Stimulated activated CD4-positive, alpha-beta T cell treated with anti-CD3 and anti-CD28 coated beads, Interleukin-1b, Interleukin-23, amount 100 ng/mL, for 4 hours (primary cell): Measurements from ENCODE around the gene NTM.

Experiments
- DNase-seq, 2 donors: peaks; one replicate each; pipeline ENCODE4 v3.0.0-alpha.2; 2020; ENCODE audit warnings: low read depth in 2 of 2

Gene NTM

GRCh38 chr11:132205496-132205895, 835.1 kb downstream of the NTM start:
- DNase-seq, result no peak

- DNase-seq, result no peak
Measured at GRCh38 chr11:132206993-132207392, 836.6 kb downstream of the NTM start.

- DNase-seq, result no peak
Measured at GRCh38 chr11:132208477-132209055, 838.2 kb downstream of the NTM start.

- DNase-seq, result no peak
Measured at GRCh38 chr11:132211479-132211878, 841.1 kb downstream of the NTM start.

- no peak for DNase-seq
Measured at GRCh38 chr11:132217856-132218255, 847.4 kb downstream of the NTM start.

GRCh38 chr11:132220474-132220873, 850.1 kb downstream of the NTM start:
- no peak for DNase-seq

- no peak for DNase-seq
Measured at GRCh38 chr11:132222345-132222744, 851.9 kb downstream of the NTM start.

GRCh38 chr11:132226522-132226921, 856.1 kb downstream of the NTM start:
- no peak for DNase-seq

- DNase-seq, result no peak
Measured at GRCh38 chr11:132228746-132229325, 858.4 kb downstream of the NTM start.

GRCh38 chr11:132231656-132232347, 861.4 kb downstream of the NTM start:
- DNase-seq, result no peak

- DNase-seq, result no peak
Measured at GRCh38 chr11:132234878-132235277, 864.5 kb downstream of the NTM start.

- no peak for DNase-seq
Measured at GRCh38 chr11:132237781-132238180, 867.4 kb downstream of the NTM start.

- no peak for DNase-seq
Measured at GRCh38 chr11:132238331-132238866, 868.0 kb downstream of the NTM start.

- DNase-seq, result no peak
Measured at GRCh38 chr11:132240374-132240773, 870.0 kb downstream of the NTM start.

- no peak for DNase-seq
Measured at GRCh38 chr11:132242632-132243031, 872.2 kb downstream of the NTM start.

- DNase-seq, result no peak
Measured at GRCh38 chr11:132244846-132245245, 874.4 kb downstream of the NTM start.

GRCh38 chr11:132245403-132246385, 875.3 kb downstream of the NTM start:
- no peak for DNase-seq

- no peak for DNase-seq
Measured at GRCh38 chr11:132248580-132248979, 878.2 kb downstream of the NTM start.

GRCh38 chr11:132249256-132249655, 878.8 kb downstream of the NTM start:
- no peak for DNase-seq

- DNase-seq, result no peak
Measured at GRCh38 chr11:132251061-132251460, 880.6 kb downstream of the NTM start.

GRCh38 chr11:132253469-132254264, 883.3 kb downstream of the NTM start:
- DNase-seq, result no peak
